ENCODE results near the gene SLC23A1. TPM values are rescaled to one million over a fixed set of nuclear protein-coding genes. Genes with fewer than 3 reads are reported as not detected.

The SLC23A1 gene
- total RNA-seq, 1 donor from 2014 or later, result 1.4 TPM

DNA sequence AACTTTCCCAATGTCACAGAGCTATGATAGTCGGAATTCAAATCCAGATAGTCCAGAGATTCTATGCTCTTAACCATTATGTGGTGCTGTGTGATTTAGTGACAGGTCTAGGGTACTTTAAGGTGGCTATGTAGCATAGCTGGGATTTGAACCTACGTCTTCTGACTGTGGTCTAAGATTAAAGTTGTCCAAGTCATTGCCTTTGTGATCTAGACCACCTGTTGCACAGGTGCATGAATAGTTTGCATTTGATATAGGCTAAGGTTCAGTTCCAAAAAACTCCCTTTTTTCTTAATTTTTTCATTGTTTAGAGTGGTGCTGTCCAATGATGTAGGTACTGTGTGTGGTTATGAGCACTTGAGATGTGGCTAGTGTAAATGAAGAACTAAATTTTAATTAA lies 38.9 kb downstream of the SLC23A1 start:
- Mint-ChIP-seq H3K4me1 (peaks cover 69% of the 10 kb centered on the region), H3K36me3 (ENCODE audit: low read depth) (peaks cover 38% of the 10 kb centered on the region), H3K4me3 (peak overlapping the region; percentile 48), H3K9me3 (no peaks in the 10 kb centered on the region), H3K27ac (no peak overlapping the region), H3K27me3 (no peaks in the 10 kb centered on the region)
- TF ChIP-seq, protein P1, sequence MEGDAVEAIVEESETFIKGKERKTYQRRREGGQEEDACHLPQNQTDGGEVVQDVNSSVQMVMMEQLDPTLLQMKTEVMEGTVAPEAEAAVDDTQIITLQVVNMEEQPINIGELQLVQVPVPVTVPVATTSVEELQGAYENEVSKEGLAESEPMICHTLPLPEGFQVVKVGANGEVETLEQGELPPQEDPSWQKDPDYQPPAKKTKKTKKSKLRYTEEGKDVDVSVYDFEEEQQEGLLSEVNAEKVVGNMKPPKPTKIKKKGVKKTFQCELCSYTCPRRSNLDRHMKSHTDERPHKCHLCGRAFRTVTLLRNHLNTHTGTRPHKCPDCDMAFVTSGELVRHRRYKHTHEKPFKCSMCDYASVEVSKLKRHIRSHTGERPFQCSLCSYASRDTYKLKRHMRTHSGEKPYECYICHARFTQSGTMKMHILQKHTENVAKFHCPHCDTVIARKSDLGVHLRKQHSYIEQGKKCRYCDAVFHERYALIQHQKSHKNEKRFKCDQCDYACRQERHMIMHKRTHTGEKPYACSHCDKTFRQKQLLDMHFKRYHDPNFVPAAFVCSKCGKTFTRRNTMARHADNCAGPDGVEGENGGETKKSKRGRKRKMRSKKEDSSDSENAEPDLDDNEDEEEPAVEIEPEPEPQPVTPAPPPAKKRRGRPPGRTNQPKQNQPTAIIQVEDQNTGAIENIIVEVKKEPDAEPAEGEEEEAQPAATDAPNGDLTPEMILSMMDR (IDR thresholded peaks at IDR 0.05), result no peak
- no peak for ATAC-seq (ENCODE audit: low read depth)
- ChIA-PET CTCF (interaction anchor here (0.9 to 1.3 kb wide), 2 partner anchors 13 to 48 kb away, joined by 3 read pairs; no protein-coding TSS in a partner anchor), POLR2A (no interaction called here)
- intact Hi-C loops (cut with micrococcal nuclease), result no loop called here
- DNase-seq, result no peak

DNA sequence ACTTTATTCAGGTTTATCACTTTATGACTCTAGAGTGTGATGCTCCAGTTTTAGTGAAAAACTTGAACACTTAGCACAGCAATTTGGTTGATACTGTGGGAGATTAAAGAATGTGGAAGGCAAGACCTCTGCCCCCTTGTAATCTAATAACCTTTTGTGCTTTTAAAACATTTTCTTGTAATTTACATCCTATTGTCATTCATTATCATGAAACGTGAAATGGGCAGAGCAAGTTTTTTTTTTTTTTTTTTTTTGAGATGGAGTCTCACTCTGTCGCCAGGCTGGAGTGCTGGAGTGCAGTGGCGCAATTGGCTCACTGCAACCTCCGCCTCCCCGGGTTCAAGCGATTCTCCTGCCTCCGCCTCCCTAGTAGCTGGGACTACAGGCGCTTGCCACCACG lies 39.6 kb downstream of the SLC23A1 start:
- H3K9me3 Mint-ChIP-seq, result no peaks in the 10 kb centered on the region
- ChIA-PET POLR2A (no interaction called here), CTCF (interaction anchor here (0.9 to 1.3 kb wide), 2 partner anchors 14 to 48 kb away, joined by 3 read pairs; no protein-coding TSS in a partner anchor)
- peaks cover 65% of the 10 kb centered on the region for H3K4me1 Mint-ChIP-seq
- H3K27ac Mint-ChIP-seq, result no peak overlapping the region
- DNase-seq (no peak), ATAC-seq (ENCODE audit: low read depth) (no peak)
- intact Hi-C loops (cut with micrococcal nuclease), result no loop called here
- H3K36me3 Mint-ChIP-seq (ENCODE audit: low read depth), result peaks cover 35% of the 10 kb centered on the region
- peak overlapping the region; percentile 96 for H3K4me3 Mint-ChIP-seq
- TF ChIP-seq, protein P1 (IDR thresholded peaks at IDR 0.05), result no peak
- no peaks in the 10 kb centered on the region for H3K27me3 Mint-ChIP-seq

DNA sequence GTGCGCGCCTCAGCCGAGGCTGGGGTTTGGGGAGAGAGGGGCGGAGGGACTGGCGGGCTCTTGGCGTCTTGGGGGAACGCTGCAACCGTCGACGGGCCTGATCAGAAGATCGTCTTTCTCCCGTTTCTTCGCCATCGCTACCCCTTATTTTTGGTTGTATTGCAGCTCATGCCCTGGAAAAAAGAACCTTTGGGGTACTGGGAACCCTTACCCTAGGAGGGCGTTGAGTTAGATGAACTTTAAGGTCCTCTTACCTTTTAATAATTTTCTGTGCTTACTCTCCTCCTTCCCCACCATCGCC lies 40.7 kb downstream of the SLC23A1 start:
- intact Hi-C loops (cut with micrococcal nuclease), result no loop called here
- DNase-seq, result no peak
- Mint-ChIP-seq H3K36me3 (ENCODE audit: low read depth) (peaks cover 34% of the 10 kb centered on the region), H3K9me3 (no peaks in the 10 kb centered on the region), H3K27me3 (no peaks in the 10 kb centered on the region), H3K27ac (peak overlapping the region; percentile 95), H3K4me1 (peaks cover 57% of the 10 kb centered on the region), H3K4me3 (peak overlapping the region; percentile 96)
- CTCF ChIA-PET, result interaction anchor here (0.9 to 1.8 kb wide), 7 partner anchors 9 to 97 kb away, joined by 3 to 17 read pairs (median 4); partner anchors contain the start of gene DNAJC18
- no peak for ATAC-seq (ENCODE audit: low read depth)
- POLR2A ChIA-PET, result interaction anchor here (0.6 to 3.8 kb wide), 32 partner anchors 8 to 1114 kb away, joined by 3 to 112 read pairs (median 4); partner anchors contain the start of genes ETF1, HSPA9, MATR3 and MZB1
- TF ChIP-seq, protein P1 (IDR thresholded peaks at IDR 0.05), result no peak

DNA sequence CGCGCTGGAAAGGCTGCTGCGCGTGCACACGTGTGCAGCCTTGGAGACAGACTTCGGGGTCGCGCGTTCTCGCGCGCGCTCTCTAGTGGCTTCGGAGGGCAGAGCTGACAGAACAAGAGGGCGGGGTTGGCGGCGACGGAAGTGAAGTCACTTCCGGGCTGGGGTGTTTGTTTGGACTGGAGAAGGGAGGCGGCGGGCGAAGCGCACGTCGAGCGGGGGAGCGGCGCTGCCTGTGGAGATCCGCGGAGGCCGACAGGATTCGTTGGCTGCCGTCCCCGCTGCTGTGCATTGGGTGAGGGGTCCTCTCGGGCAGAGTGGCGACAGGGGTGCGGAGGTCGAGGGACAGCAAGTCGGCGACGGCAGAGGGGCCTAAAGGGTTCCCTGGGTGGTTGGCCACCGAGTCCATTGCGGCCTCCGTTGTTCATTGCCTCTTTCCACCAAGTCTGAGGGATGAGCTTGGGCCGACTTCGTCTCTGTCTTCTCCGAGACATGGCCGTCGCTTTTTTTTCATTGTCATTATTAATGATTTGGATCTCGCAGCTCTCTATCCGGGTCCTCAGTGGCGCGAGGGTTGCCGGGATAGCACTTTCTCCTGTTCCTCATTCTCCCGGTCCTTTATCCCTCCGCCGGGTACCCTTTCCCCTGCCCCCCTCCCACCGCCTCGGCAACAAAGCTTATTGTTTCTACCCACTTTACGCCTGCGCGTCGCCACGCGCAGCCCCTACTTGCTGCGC lies 41.2 kb downstream of the SLC23A1 start, which contains the start of gene PAIP2:
PAIP2 (plus strand) TSS at position 166 of the 734 bp plus-strand sequence. CDS start 21,931 bp downstream, outside the sequence.
- ChIA-PET CTCF (interaction anchor here (0.8 to 1.8 kb wide), 11 partner anchors 10 to 97 kb away, joined by 3 to 17 read pairs (median 3); partner anchors contain the start of gene DNAJC18), POLR2A (interaction anchor here (0.5 to 3.8 kb wide), 43 partner anchors 9 to 1113 kb away, joined by 3 to 112 read pairs (median 4); partner anchors contain the start of genes ETF1, HSPA9, MATR3 and MZB1)
- intact Hi-C loops (cut with micrococcal nuclease), result loop anchor here (1.0 to 2.0 kb wide), 8 partner anchors 49 to 767 kb away; partner anchors contain the start of genes HSPA9, MATR3, SIL1 and SPATA24
- peaks cover 31% of the 10 kb centered on the region for H3K36me3 Mint-ChIP-seq (ENCODE audit: low read depth)
- H3K4me1 Mint-ChIP-seq, result peaks cover 53% of the 10 kb centered on the region
- ATAC-seq (ENCODE audit: low read depth) (peak; percentile 87), DNase-seq (peak; percentile 95)
- TF ChIP-seq, protein P1 (IDR thresholded peaks at IDR 0.05), result no peak
- H3K27me3 Mint-ChIP-seq, result no peaks in the 10 kb centered on the region
- peak within 1 kb of the TSS; percentile 96 for H3K4me3 Mint-ChIP-seq
- peak within 1 kb of the TSS; percentile 95 for H3K27ac Mint-ChIP-seq
- H3K9me3 Mint-ChIP-seq, result no peaks in the 10 kb centered on the region

DNA sequence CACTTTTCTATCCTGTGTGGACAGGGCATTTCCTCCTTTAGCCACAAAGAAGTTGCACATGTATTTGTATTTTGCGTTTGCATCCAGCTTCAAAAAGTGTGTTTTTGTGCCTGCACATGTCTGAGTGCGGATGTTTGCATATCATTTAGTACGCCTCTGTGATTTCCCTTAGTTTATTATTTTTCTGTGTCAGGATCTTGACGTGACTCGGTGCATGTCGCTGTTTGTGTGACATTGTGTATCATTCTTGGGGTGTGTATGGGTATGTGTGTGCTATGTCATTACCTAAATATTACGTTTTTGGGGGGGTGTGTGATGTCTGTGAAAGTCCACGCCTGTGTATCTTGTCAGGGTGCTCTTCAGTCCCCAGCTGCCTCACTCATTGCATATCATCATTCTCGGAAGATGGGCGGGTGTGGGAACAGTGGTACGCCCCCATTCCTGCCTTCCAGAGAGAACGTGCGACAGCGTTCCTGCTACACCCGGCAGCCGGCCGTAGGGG lies 41.9 kb downstream of the SLC23A1 start:
- POLR2A ChIA-PET, result interaction anchor here (0.6 to 3.8 kb wide), 24 partner anchors 9 to 798 kb away, joined by 3 to 112 read pairs (median 4); partner anchors contain the start of genes ETF1, HSPA9, MATR3 and MZB1
- peaks cover 51% of the 10 kb centered on the region for H3K4me1 Mint-ChIP-seq
- H3K36me3 Mint-ChIP-seq (ENCODE audit: low read depth), result peaks cover 27% of the 10 kb centered on the region
- DNase-seq (no peak), ATAC-seq (ENCODE audit: low read depth) (no peak)
- H3K4me3 Mint-ChIP-seq, result peak overlapping the region; percentile 96
- CTCF ChIA-PET, result interaction anchor here (0.8 to 1.8 kb wide), 8 partner anchors 10 to 90 kb away, joined by 3 to 17 read pairs (median 4); no protein-coding TSS in a partner anchor
- no peaks in the 10 kb centered on the region for H3K9me3 Mint-ChIP-seq
- intact Hi-C loops (cut with micrococcal nuclease), result loop anchor here (1.0 to 2.0 kb wide), 8 partner anchors 48 to 766 kb away; partner anchors contain the start of genes HSPA9, MATR3, SIL1 and SPATA24
- peak overlapping the region; percentile 95 for H3K27ac Mint-ChIP-seq
- H3K27me3 Mint-ChIP-seq, result no peaks in the 10 kb centered on the region
- TF ChIP-seq, protein P1 (IDR thresholded peaks at IDR 0.05), result no peak
